Epidermal melanocyte (primary cell): ENCODE results near the gene USP2.
"Not testable (repeated sequence)": the region's sequence is repeated elsewhere in the genome, so short reads cannot be mapped to it uniquely, and the experiment has no call there.

Source experiments
- DNase-seq: peaks from one replicate; pipeline ENCODE4 v3.0.0; 2011; ENCODE audit warnings: low spot score; ENCODE audit not compliant: insufficient read length

Gene USP2

GRCh38 chr11:119414321-119414720, 32.8 kb upstream of the USP2 start:
- no peak for DNase-seq

DNA sequence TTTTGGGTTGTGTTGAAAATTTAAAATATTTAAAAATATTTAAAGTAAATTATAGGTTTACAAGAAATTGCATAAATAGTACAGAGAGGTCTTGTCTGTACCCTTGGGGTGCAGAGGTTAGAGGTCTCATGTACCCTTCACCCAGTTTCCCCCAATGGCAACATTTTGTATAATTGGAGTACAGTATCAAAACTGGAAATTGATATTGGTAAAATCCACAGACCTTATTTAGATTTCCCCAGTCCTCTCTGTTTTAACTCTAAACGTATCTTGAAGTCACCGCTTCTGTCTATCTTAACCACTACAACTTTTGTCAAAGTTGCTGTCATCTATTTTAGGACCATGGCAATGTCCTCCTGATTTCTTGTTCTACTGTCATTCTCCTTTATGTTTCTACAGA, 30.6 kb upstream of the USP2 start:
- no peak for DNase-seq

DNA sequence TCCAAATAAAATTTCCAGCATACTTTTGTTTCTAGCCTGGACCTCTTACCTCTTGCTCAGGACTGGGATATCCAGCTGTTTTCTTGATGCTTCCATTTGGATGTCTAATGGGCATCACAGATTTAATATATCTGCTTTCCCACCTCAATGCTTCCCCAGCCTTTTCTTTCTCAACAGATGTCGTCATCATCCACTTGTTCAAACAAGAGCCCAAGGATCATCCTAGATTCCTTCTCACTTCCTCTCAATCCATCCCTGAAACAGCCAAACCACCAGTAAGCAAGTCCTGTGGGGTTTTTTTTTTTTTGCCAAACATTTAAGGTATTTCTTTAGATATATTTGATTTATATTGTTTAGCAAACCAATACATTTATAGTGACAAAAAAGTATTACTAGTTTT, 29.0 kb upstream of the USP2 start:
- no peak for DNase-seq

DNA sequence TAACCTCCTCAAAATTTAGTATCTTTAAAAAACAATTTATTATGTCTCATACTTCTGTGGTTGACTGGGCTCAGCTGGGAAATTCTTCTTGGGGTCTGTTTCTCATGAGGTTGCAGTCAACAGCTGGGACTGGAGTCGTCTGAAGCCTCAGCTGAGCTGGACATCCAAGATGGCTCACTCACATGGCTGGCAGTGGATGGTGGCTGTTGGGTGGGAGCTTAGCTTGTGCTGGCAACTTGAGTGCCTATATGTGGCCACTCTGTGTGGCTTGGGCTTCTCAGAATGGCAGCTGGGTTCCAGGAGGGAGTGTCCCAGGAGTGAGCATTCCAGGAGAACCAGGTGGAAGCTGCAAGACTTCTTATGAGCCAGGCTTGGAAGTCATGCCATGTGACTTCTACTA, 28.2 kb upstream of the USP2 start:
- DNase-seq = no peak

DNA sequence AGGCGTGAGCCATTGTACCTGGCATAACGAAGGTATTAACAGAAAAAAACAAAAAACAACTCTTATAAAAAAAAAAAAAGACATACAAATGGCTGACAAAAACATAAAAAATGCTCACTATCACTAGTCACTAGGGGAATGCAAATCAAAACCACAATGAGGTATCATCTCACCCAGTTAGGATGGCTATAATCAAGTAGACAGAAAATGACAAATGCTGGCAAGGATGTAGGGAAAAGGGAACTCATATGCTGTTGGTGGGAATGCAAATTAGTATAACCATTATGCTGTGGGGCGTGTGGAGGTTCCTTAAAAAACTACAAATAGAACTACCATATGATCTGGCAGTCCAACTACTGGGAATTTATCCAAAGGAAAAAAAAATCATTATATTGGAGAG, 24.5 kb upstream of the USP2 start:
- DNase-seq = no peak

DNA sequence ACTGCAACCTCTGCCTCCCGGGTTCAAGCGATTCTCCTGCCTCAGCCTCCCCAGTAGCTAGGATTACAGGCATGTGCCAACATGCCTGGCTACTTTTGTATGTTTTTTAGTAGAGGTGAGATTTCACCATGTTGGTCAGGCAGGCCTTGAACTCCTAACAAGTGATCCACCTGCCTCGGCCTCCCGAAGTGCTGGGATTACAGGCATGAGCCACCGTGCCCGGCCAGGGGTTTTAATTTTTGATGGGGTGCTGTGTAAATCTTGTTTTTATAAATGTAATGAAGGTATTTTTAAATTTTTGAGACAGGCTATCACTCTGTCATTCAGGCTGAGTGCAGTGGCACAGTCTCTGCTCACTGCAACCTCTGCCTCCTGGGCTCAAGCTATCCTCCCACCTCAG, 24.0 kb upstream of the USP2 start:
- DNase-seq = not testable (repeated sequence)

- no peak for DNase-seq
These were observed 23.4 kb upstream of the USP2 start for GRCh38 chr11:119404872-119405271.

GRCh38 chr11:119403021-119403420, 21.5 kb upstream of the USP2 start:
- no peak for DNase-seq

DNA sequence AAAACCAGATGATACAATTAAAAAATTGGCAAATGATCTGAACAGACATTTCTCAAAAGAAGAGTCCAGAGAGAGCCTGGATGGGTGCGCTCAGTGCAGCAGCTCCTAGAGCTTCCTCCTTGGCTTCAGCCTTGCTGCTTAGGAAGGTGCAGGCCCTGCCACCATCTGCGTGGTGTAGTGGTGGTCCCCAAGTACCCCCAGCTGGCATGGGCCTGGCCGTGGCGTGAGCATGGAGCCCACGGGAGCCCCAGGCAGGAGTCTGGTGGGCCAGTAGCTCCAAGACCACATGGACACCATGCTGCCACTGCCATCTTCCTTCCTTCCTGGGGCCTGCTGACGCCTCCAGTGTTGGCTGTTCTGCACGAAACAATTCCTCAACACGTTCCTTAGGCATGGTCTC, 21.0 kb upstream of the USP2 start:
- DNase-seq = no peak

DNA sequence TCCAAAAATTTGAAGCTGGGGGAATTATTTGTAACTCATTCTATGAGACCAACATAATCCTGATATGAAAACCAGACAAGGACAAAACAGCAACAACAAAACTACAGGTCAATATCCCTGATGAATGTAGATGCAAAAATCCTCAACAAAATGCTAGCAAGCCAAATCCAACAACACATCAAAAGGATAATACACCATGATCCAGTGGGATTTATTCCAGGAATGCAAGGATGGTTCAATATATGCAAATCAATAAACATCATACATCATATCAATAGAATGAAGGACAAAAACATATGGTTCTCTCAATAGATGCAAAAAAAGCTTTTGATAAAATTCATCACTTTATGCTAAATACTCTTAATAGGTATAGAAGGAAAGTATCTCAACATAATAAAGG, 19.4 kb upstream of the USP2 start:
- DNase-seq = no peak

GRCh38 chr11:119397740-119398139, 16.2 kb upstream of the USP2 start:
- DNase-seq = no peak

- DNase-seq = no peak
These were observed 15.3 kb upstream of the USP2 start for GRCh38 chr11:119396835-119397234.

DNA sequence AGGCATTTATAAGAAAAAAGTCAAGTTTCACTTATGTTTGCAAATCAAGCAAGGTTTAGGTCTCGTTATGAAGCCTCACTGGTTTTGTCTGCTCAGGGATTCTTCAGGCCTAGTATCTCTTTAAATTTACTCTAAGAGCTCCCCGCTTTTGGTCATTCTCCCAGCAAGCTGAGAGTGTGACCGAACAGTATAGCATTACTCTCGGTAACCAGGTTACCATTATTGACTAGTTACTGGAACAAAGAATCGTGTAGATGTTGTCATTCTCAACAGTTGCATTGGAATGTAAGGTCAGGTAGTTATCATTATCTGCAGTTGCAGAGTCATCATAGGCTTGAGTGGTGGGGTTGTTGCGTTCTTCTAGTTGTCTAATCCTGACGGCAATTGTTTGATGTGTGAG, 9.8 kb upstream of the USP2 start:
- DNase-seq = no peak

DNA sequence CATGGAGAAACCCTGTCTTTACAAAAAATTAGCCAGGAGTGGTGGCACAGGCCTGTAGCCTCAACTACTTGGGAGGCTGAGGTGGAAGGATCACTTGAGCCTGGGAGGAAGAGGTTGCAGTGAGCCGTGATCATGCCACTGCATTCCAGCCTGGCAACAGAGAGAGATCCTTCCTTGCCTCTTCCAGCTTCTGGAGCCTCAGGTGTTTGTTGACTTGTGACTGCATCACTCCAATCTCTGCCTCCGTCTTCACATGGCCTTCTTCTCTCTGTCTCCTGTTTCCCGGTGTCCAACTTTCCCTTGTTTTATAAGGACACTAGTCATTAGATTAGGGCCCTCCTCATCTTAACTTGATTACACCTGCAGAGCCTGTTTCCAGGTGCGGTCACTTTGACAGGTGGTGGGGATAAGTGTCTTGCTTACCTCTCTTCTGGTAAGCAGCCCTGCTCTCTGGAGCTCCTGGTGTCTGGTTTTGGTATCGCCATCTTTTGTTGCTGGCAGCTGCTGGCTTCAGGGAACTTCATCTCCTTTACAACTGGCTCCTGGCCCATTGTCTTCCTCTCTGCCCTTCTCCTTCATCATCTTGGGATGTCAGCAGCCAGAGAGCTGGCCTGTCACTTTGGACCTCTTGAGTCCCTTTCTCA, 8.2 kb upstream of the USP2 start:
- no peak for DNase-seq

DNA sequence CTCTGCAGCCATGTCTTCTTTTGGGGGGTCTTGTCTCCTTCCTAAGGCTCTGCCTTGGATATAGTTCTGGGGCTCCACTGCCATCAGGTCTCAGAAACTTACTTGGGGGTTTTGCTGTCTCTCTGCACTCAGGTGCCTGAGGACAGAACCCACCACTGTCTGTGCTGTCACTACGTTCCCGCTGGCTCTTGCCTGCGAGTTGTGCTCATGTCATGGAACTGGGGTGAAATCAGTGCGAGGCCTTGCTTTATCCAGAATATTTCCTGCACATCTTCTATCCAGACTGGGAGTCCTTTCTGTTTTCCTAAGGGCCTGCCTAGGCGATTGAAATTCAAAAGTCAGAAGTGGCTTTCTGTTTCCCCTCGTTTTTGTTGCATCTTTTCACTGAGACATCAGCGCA, 6.6 kb upstream of the USP2 start:
- DNase-seq = no peak

DNA sequence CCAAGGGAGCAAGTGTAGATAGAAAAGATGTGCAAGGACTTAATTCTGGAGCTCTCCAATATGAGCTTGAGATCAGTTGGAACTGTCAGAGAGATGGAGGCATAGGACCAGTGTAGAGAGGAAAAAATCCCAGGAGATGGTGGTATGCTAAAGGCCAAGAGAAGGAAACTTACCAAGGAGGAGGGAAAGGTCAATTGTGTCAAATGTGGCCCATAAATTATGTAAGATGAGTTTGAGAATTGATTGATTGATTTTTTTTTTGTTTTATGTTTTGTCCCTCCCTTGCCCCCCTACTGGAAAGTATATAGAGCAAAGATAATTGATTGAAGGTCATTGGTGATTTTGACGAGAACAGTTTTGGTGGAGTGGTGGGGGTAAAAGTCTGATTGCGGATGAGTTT, 2.8 kb upstream of the USP2 start:
- DNase-seq = no peak

DNA sequence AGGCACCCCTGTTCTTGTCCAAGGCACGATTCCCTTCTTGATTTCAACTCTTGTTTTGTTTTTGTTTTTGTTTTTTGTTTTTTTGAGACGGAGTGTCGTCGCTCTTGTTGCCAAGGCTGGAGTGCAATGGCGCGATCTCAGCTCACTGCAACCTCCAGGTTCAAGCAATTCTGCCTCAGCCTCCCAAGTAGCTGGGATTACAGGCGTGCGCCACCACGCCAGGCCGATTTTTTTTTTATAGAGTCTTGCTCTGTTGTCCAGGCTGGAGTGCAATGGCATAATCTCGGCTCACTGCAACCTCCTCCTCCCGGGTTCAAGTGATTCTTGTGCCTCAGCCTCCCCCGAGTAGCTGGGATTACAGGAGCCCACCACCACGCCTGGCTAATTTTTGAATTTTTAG, 1.0 kb upstream of the USP2 start:
- DNase-seq = not testable (repeated sequence)

DNA sequence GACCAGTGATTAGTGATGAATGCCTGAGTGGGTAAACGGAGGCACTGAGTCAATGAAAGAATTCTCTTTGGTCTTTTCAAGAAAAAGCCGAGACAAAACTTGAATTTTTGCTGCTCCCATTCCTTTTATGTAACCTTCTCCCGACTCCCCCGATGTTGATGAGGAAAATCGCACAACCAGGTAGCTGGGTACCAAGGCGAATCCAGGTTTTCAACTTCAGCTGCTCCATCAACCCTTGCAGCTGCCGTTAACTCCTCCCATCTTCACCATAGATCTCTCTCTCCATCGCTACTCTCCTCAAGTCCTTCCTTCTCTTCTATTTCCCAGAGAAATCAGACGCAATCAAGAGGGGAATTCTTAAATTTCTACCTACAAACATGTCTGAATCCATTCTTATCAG, 611 bp upstream of the USP2 start:
- DNase-seq = no peak

DNA sequence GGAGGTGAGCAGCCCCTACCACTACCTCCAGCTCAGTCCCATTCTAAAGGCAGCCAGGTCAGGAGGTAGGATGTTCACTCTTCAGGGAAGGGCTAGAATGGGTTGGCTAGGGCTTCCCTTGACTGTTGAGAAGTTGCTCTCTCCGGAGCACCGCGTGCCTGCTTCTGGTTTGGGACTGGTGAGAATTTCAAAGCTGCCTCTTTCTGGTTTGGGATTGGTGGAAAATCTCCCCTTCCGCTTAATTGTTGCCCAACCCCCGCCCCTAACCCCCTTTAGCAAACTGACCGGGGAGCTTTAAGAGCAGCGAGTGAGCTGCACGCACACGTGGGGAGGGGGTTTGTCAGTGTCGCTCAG, 686 bp downstream of the USP2 start:
- no peak for DNase-seq

- no peak for DNase-seq
These were observed 1.2 kb downstream of the USP2 start for GRCh38 chr11:119380160-119380826.

GRCh38 chr11:119378851-119379465, 2.5 kb downstream of the USP2 start:
- no peak for DNase-seq

DNA sequence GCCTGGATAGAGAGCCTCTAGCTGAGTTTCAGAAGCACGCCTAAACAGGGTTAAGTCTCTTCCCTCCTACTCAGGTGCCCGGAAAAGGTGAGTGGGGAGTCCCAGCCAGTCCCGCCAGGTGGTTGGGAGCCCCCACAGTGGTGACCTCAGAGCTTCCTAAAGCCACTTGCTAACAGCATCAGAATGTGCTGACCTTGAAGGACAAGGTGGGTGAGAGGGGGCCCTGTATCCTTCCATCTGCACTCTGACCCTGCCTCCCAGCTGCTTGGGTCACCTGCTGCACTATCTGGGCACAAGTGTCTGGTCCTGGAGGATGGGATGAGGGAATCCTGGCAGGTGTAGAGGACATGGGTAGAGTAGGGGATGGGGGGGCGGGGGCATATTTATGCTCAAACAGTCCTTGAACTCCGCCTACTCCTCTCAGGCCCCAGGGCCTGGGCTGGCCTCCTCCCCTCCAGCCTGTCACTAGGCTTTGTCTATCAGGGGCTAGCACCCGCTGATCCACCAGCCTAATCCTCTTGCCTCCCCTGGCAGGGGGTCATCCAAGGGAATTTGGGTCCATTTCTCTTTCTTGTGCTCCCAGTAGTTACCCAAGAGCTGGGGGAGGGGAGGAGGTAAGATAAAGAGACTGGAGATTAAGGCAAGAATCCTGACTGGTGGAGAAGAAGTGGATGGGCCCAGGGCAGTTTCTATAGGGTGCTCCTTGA, 3.4 kb downstream of the USP2 start:
- DNase-seq = no peak
